Bone marrow (tissue), 2 donors: ENCODE measurements around the gene GPR4.

Experiments used
- DNase-seq, 2 donors: peaks; one replicate each; lab custom pipeline; 2025; lab: John Stamatoyannopoulos, UW

The GPR4 gene

DNA sequence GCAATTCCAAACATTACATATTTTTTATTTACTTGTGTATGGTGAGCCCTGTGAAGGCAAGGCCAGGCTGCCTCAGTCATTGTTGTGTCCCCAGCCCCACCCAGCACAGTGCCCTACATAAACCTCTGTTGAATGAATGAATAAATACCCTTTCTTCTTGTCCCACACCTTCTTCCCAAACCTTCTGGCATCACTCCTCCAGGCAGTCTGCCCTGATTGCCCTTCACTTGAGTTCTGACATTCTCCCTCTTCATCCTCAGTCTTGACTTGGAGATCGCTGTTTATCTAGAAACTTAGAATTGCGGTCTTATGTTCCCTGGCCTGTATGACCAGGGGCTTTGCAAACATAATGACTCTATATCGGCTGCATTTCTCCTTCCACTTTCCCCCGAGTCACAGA, 12.2 kb downstream of the GPR4 start:
- no peak for DNase-seq

- DNase-seq, result no peak
Measured at GRCh38 chr19:45587873-45588272, 14.1 kb downstream of the GPR4 start.

DNA sequence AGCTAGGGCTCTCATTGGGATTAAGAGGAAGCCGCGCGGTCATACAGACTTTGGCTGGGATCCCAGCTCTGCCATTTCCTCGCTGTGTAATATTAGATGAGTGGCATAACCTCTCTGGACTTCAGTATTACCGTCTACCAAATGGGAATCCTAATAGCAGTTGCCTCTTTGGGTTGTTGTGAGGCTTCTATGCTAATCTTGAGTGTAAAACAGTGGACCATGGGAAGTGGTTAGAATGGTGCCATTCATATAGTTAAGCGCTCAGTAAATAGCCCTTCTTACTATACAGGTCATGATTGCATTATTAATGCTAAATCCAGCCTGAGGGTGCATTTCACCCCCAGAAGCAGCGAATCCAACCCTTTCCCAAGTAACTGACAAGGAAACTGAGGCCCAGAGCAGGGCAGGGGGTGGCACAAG, 16.8 kb downstream of the GPR4 start:
- no peak for DNase-seq

DNA sequence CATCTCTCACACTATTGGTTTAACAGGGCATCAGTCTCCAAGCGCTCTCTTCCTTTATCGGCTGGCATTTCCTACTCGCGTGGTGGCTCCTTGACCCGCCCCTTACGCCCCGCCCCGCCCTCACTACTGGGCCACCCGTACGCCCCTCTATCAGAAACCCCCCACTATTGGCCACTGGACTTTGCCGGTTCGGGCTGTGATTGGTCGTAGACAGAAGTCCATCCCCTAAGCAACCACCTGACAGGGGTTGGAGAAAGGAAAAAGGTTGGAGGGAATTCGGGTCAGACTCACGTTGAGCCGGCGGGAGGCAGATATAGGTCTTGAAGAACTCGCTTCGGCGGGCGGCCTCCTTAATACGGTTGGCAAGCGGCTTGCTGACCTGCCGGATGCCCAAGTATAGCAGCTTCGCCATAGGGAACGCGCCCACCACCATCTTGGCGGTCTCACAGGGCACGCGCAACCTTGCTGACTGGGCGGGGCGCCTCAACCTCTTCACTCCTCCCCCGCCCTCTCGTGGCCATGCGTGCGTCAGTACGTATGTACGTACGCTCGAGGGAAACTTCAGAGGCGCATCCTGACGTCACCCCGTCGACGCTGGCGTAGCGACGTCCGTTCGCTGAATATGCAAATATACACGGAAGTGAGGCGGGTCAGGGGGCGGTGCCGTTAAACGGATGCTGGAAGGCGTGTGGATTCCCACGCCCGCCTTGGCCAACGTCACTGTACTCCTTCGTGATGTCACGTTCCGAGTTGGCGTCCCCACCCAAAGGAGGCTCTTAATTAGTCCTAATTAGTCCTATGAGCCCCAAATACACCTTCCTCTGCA, 17.5 kb downstream of the GPR4 start, which contains the start of gene OPA3:
TSS of gene OPA3 (minus strand) at position 471 of the 826 bp plus-strand sequence. CDS start at position 433, 38 bp downstream.
- peak; percentile 94 to 98 for DNase-seq

DNA sequence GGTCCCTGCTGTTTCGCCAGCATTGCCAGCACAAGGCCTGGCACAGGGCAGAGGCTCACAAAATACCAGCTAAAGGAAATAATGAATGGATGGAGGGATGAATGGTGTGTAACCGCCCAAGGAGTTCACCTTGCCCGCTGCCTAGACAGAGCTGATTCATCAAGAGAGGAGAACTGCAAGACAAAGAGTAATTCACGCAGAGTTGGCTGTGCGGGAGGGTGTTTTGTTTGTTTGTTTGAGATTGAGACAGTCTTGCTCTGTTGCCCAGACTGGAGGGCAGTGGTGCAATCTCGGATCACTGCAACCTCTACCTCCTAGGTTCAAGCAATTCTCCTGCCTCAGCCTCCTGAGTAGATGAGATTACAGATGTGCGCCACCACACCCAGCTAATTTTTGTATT, 20.4 kb downstream of the GPR4 start:
- DNase-seq, result no peak

DNA sequence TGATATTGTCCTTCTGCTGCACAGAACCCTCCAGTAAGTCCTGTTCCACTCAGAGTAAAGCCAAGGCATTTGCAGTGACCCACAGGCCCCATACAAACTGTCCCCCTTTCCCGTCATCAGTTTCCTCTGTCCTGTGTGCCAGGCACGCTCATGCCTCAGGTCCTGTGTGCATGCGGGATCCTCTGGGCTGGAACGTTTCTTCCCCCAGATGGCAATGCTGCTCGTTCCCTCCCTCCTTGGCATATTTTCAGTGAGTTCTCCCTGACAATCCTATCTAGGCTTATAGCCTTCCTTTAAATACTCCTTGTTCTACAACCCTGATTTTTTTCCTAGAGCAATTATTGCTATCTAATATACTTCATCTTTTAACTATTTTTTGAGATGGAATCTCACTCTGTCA, 23.2 kb downstream of the GPR4 start:
- no peak for DNase-seq

DNA sequence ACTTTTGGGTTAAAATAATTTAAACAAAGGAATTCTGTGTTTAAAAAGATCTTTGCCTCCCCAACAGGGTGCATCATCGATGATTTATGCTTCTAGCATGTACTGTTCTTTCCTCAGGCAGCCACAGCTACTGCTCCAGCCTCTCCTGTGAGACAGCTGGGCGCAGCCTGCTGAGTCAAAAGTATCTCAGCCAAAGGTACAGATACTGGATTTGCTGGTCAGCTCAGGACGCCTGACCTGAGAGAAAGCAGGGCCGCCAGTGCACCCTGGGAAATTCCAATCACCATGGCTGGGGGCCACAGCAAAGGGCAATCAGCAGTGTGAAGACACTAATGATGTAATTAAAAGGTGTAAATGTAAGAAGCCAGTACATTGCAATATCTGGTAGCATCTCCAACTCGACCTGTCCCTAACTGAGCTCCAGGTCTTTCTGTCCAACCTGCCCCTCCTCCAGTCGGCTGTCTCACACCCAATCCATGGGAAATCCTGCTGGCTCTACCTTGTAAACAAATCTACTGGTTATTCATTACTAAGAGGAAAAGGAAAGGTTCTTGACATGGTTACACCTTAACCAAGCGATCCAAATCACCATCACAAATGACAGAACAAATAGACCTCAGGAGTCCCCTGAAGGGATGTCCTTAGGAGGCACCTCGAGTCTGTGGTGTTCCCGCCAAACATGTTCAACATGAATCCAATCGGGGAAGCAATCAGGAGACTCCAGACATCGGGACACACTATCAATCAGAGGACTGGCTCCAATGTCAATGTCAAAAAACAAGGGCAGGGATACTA, 24.7 kb downstream of the GPR4 start:
- DNase-seq, result no peak

DNA sequence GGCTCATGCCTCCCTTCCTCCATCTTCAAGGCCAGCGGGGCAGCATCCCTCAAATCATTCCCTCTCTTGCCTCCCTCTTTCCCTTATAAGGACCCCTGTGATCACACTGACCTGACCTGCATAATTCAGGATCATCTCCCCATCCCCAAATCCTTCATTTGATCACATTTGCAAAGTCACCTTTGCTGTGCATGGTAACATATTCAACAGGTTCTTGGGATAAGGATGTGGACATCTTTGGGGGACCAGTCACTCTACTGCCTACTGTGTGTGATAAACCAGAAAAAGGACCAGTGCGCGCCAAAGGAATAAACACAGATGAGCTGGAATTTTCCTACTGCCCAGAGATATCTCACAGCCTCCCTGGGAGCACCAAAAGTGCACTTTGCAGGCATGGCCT, 25.3 kb downstream of the GPR4 start:
- no peak for DNase-seq

GRCh38 chr19:45575216-45575615, 26.8 kb downstream of the GPR4 start:
- DNase-seq, result no peak

DNA sequence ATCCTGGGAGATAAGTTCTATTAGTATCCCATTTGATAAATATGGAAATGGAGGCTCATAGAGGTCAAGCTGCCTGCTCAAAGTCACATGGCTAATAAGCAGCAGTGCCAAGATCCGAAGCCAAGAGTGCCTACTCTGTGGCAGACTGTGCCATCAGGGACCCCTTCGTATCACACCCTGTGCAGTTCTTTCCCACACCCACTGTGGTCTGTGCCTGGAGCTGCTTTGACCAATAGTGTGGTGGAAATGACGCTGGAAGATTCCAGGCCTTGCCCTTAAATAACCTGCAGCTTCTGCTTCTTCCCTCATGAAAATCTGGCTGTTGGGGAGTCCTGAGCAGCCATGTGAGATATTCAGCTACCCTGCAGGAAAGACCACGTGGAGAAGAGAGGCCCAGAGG, 27.5 kb downstream of the GPR4 start:
- no peak for DNase-seq

DNA sequence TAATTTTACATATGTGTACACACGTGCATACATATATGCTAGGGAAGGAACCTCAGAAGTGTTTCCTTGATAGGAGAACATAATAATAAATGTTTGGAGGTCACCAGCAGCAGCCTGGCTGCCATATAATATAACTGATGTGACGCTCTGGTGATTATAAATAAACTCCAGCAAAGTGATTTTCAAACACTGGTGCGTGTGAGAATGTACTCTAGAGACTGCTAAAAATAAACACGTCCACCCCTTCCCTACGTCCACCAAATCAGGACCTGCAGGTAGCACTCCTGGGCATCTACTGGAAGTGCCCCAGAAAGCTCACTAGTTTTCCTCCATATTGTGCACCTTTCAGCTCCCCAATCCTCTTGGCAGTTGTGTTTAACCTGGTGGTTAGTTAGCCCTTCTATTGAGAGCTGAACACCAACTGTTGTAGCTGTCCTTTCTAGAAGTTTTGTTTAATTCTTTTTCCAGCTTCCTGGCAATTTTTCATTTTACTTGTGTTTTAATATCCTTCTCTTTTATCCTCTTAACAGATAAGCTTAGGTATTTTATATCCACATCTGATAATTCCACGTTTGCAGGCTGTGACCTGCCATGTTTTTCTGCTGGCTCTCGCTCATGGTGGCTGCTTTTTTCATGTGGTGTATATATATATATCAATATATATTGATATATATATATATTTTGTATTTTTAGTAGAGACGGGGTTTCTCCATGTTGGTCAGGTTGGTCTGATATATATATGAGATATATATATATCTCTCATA, 30.4 kb downstream of the GPR4 start:
- no peak for DNase-seq

GRCh38 chr19:45569619-45570421, 32.2 kb downstream of the GPR4 start:
- peak in 1 of 2 donors; percentile 14 for DNase-seq

- DNase-seq, result no peak
Measured at GRCh38 chr19:45568732-45569131, 33.3 kb downstream of the GPR4 start.

DNA sequence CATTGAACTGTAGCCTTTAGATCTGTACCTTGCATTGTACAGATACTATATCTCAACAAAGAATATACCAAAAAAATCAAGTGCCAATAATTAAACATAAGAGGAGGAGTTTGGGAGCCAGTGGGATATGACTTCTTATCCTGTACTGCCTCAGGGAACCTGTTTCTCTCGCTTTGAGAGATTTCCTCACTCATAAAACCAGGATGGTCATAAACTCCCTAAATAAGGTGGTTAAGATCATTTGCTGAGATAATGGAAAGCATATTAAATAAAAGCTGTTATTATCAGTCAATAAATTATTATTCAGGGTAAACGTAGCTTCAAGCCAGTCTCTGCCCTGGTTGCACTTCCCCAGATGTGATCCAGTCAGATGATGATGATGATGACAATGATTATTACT, 34.4 kb downstream of the GPR4 start:
- DNase-seq, result no peak

DNA sequence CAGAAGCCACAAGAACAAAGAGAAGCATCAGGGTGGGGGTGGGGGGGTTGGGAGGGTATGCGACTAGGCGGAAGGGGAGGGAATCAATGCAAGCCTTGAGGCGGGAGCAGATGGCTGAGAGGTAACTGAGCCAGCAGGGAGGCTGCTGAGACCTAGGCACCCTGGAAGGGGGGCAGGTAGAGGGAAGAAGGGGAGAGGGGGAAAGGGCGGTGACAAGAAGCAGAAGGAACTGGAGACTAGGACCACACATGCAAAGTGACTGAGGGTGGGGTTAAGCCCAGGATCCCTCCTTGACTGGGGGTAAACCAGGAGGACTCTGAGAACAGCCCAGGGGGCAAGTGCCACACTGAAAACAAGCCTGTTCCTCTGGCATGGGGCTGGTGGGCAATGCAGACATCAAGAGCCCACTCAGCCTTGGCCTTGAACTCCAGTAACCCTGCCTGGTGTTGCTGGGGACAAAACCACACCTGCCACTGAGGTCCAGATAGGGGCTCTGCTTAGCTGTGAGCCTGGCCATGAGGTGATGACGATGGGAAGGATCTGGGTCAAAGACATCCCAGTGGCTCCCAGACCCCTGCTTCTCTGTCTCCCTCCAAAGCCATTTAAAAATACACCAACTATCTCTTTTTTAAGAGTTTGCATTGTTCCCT, 37.8 kb downstream of the GPR4 start:
- no peak for DNase-seq

GRCh38 chr19:45560686-45561085, 41.3 kb downstream of the GPR4 start:
- DNase-seq, result no peak

DNA sequence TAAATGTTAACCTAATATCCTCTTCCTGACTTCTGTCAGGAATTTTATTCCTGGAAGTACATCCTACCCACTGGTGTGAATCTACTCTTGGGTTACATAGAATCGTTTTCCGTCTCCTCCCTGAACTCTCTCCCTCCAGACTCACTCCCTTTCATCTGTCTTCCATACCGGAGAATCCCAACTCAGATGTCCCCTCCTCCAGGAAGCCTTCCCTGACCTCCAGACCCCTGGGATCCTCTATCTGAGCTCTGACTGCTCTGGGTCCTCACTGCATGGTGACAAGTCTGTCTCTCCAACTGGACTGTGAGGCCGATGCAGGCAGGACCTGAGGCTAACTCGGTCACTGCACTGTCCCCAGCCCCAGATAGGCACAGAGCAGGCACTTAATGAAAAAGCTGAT, 42.0 kb downstream of the GPR4 start:
- DNase-seq, result no peak

- DNase-seq, result peak; percentile 6 to 70
Measured at GRCh38 chr19:45558399-45558878, 43.6 kb downstream of the GPR4 start.

DNA sequence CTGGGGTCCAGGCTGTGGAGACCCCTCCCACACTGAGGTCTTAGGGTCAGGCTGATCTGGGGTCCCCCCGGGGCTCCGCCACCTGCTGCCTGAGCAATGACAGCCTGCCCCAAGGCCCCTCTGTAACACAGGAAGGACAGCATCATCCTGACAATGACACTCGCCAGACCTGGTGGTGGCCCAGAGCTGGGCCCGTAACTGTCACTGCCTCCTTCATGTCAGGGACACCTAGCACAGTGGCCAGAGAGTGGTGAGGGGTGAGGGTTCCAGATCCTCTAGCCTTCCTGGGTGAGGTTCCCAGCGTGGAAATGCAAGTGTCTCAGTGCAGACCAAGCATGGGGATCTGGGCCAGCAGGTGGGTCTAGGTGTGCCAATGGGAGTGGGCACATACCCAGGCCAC, 45.2 kb downstream of the GPR4 start:
- DNase-seq, result no peak

- no peak for DNase-seq
Measured at GRCh38 chr19:45554481-45554880, 47.5 kb downstream of the GPR4 start.

DNA sequence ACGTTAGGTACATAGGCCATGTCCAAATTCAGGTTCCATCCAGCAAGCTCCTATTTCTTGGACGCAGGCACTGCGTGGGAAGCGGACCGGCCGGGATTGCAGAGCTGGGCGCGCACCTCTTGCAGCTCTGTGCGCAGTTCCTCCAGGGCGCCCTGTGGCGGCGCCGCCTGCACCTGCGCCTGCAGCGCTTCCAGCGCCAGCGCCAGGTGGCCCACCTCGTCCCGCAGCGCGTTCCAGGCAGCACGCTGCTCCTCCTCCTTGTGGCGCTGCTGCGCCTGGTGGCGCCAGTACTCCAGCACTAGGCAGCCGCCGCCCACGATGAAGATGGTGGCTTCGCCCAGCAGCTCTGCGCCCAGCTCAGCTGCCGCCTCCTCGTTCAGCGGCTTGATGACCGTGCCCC, 48.5 kb downstream of the GPR4 start:
- no peak for DNase-seq
